ENCODE measurements around the gene NEAT1.

Gene NEAT1

GRCh38 chr11:65435411-65435931, 12.9 kb downstream of the NEAT1 start:
- H3K27ac ChIP-seq, result peak overlapping the region; percentile 100
- TF ChIP-seq, protein P1, sequence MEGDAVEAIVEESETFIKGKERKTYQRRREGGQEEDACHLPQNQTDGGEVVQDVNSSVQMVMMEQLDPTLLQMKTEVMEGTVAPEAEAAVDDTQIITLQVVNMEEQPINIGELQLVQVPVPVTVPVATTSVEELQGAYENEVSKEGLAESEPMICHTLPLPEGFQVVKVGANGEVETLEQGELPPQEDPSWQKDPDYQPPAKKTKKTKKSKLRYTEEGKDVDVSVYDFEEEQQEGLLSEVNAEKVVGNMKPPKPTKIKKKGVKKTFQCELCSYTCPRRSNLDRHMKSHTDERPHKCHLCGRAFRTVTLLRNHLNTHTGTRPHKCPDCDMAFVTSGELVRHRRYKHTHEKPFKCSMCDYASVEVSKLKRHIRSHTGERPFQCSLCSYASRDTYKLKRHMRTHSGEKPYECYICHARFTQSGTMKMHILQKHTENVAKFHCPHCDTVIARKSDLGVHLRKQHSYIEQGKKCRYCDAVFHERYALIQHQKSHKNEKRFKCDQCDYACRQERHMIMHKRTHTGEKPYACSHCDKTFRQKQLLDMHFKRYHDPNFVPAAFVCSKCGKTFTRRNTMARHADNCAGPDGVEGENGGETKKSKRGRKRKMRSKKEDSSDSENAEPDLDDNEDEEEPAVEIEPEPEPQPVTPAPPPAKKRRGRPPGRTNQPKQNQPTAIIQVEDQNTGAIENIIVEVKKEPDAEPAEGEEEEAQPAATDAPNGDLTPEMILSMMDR (conservative IDR thresholded peaks at IDR 0.05), result peak; percentile 13; the same call in 1 of the 2 replicates

- TF ChIP-seq, protein P1 (conservative IDR thresholded peaks at IDR 0.05), result no peak
- H3K27ac ChIP-seq, result peak overlapping the region; percentile 100
These were observed 13.4 kb downstream of the NEAT1 start for GRCh38 chr11:65435981-65436411.

DNA sequence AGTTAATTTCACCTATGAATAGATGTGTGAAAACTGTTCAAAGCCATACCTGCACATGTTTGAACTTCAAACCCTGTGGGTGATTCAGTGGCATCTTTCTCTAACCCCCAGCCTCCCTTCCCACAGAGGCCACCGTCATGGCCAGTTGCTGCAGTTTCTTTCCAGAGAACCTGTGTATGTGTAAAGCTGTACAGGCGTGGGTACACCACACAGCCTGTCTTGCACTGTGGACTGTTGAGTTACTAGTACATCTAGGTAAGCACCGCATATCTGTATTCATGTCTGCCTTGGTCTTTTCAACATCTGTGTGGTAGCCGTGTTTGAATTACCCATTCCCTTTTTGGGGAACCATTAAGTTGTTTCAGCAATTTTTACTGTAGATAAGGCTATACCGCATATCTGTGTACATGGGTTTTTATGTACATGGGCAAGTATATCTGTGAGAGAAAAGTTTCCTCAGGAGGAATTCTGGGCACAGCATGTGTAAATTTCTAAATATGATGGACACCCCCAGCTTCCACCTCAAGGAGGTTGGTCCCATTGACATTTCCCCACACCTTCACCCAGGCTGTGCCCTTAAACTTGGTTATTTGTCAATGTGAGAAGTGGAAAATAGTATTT, 13.9 kb downstream of the NEAT1 start:
- TF ChIP-seq, protein P1 (conservative IDR thresholded peaks at IDR 0.05), result no peak
- peak overlapping the region; percentile 100 for H3K27ac ChIP-seq

DNA sequence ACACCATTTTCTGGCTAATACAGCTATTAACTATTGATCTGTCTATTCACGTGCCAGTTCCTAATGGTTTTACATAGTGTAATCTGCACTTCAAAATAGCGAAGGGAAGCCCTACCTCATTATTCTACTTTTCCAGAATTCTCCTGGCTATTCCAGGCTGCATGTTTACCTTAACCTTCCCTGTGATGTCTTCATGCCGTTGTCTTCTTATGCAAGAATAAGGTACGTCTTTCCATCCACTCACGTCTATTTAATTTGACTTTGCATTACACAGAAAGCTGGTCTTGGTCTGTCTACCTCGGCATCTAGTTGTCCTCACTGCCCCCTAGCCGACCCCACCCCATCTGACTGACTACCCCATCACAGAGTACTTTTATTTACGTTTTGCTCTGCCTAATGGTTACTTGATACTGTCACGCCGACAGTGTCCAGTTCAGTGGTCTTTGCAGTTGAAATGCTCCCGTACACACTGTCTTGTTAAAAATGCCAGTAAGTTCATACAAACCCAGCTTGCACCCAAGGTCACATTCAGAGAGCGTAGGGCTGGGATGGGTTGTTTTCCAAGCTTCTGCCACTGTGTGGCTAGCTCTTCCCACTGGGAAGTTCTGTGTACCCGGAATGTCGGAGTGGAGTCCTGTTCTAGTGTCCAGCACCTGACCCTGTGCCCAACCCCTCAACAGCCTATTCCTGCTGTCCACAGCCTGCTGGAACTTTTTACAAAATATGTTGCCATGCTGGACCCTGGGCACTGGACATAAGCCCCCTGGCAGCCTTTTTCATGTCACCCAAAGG, 15.0 kb downstream of the NEAT1 start:
- TF ChIP-seq, protein P1 (conservative IDR thresholded peaks at IDR 0.05), result no peak
- H3K27ac ChIP-seq, result peak overlapping the region; percentile 65

DNA sequence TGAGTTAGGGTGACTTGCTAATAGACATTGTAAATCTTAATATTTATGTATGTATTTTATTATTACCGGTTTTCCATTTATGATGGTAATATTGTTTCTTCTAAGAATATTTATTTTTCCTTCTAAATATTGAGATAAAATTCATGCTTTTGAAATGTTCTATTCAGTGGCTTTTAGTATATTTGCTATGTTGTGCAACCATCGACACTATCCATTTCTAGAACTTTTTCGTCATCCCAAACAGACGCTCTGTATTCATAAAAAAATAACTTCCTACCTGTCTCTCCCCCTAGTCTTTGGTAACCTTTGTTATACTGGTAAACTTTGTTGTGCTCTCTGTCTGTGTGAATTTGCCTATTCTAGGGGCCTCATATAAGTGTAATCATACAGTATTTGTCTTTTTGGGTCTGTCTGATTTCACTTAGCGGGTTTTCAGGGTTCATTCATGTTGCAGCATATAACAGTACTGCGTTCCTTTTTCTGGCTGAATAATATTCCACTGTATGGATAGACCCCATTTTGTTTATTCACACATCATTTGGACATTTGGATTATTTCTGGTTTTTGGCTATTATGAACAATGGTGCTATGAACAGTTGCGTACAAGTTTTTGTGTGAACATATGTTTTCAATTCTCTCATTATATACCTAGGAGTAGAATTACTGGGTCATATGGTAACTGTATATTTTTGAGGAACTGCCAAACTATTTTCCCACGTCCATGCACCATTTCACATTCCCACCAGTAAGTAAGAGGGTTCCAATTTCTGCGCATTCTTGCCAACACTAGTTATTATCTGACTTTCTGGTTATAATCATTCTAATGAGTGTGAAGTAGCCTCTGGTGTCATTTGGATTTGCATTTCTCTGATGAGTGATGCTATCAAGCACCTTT, 15.9 kb downstream of the NEAT1 start:
- H3K27ac ChIP-seq, result peak overlapping the region; percentile 65
- TF ChIP-seq, protein P1 (conservative IDR thresholded peaks at IDR 0.05), result no peak

- H3K27ac ChIP-seq, result peak overlapping the region; percentile 65
- TF ChIP-seq, protein P1 (conservative IDR thresholded peaks at IDR 0.05), result no peak
These were observed 17.0 kb downstream of the NEAT1 start for GRCh38 chr11:65439331-65440181.
